ENCODE results near the gene ZNFX1.

ZNFX1 gene

GRCh38 chr20:49283703-49284625 lies 6.1 kb upstream of the ZNFX1 start:
- H3K27ac ChIP-seq (ENCODE audit: low read depth, low read length): peak overlapping the region; percentile 86; the same call in 1 of the 2 replicates
- H3K27me3 ChIP-seq (ENCODE audit: insufficient read depth, low read length): no peaks in the 10 kb centered on the region
- WGBS: 66% methylated on average over 3 of the region's 3 CpGs
- H3K9me3 ChIP-seq (ENCODE audit: insufficient read depth, low read depth, low read length): peaks cover 13% of the 10 kb centered on the region; the same call in 1 of the 2 replicates
- H3K36me3 ChIP-seq (ENCODE audit: insufficient read depth, low read length): peaks cover 100% of the 10 kb centered on the region
- H3K9ac ChIP-seq (ENCODE audit: low read depth, low read length): peak overlapping the region; percentile 100
- H3K4me3 ChIP-seq (ENCODE audit: low read length): peak overlapping the region; percentile 96
- peaks cover 23% of the 10 kb centered on the region for H3K4me1 ChIP-seq (ENCODE audit: insufficient read depth, low read length)

GRCh38 chr20:49283176-49283702 lies 5.4 kb upstream of the ZNFX1 start:
- H3K4me1 ChIP-seq (ENCODE audit: insufficient read depth, low read length): peaks cover 23% of the 10 kb centered on the region
- H3K4me3 ChIP-seq (ENCODE audit: low read length): peak overlapping the region; percentile 96
- peak overlapping the region; percentile 100 for H3K9ac ChIP-seq (ENCODE audit: low read depth, low read length)
- peaks cover 13% of the 10 kb centered on the region; the same call in 1 of the 2 replicates for H3K9me3 ChIP-seq (ENCODE audit: insufficient read depth, low read depth, low read length)
- H3K36me3 ChIP-seq (ENCODE audit: insufficient read depth, low read length): peaks cover 97% of the 10 kb centered on the region
- peak overlapping the region; percentile 86 for H3K27ac ChIP-seq (ENCODE audit: low read depth, low read length)
- 52% methylated on average over 6 of the region's 9 CpGs for WGBS
- no peaks in the 10 kb centered on the region for H3K27me3 ChIP-seq (ENCODE audit: insufficient read depth, low read length)

- H3K9ac ChIP-seq (ENCODE audit: low read depth, low read length): peak overlapping the region; percentile 100
- H3K9me3 ChIP-seq (ENCODE audit: insufficient read depth, low read depth, low read length): peaks cover 13% of the 10 kb centered on the region; the same call in 1 of the 2 replicates
- peak overlapping the region; percentile 96 for H3K4me3 ChIP-seq (ENCODE audit: low read length)
- peaks cover 21% of the 10 kb centered on the region for H3K4me1 ChIP-seq (ENCODE audit: insufficient read depth, low read length)
- no peaks in the 10 kb centered on the region for H3K27me3 ChIP-seq (ENCODE audit: insufficient read depth, low read length)
- H3K36me3 ChIP-seq (ENCODE audit: insufficient read depth, low read length): peaks cover 92% of the 10 kb centered on the region
- peak overlapping the region; percentile 86 for H3K27ac ChIP-seq (ENCODE audit: low read depth, low read length)
- 22% methylated on average over 20 of the region's 20 CpGs for WGBS
Observed at GRCh38 chr20:49282584-49283171, 4.8 kb upstream of the ZNFX1 start.

GRCh38 chr20:49281913-49282467 lies 4.1 kb upstream of the ZNFX1 start:
- WGBS: 20% methylated on average over 7 of the region's 9 CpGs
- H3K36me3 ChIP-seq (ENCODE audit: insufficient read depth, low read length): peaks cover 85% of the 10 kb centered on the region
- peak overlapping the region; percentile 86 for H3K27ac ChIP-seq (ENCODE audit: low read depth, low read length)
- peak overlapping the region; percentile 100 for H3K9ac ChIP-seq (ENCODE audit: low read depth, low read length)
- peak overlapping the region; percentile 96 for H3K4me3 ChIP-seq (ENCODE audit: low read length)
- peaks cover 21% of the 10 kb centered on the region for H3K4me1 ChIP-seq (ENCODE audit: insufficient read depth, low read length)
- peaks cover 13% of the 10 kb centered on the region; the same call in 1 of the 2 replicates for H3K9me3 ChIP-seq (ENCODE audit: insufficient read depth, low read depth, low read length)
- H3K27me3 ChIP-seq (ENCODE audit: insufficient read depth, low read length): no peaks in the 10 kb centered on the region

GRCh38 chr20:49281059-49281912 lies 3.4 kb upstream of the ZNFX1 start:
- Histone ChIP-seq H3K27me3 (ENCODE audit: insufficient read depth, low read length) (no peaks in the 10 kb centered on the region), H3K9ac (ENCODE audit: low read depth, low read length) (peak overlapping the region; percentile 100), H3K9me3 (ENCODE audit: insufficient read depth, low read depth, low read length) (peaks cover 13% of the 10 kb centered on the region; the same call in 1 of the 2 replicates), H3K27ac (ENCODE audit: low read depth, low read length) (peak overlapping the region; percentile 86), H3K4me1 (ENCODE audit: insufficient read depth, low read length) (peaks cover 18% of the 10 kb centered on the region), H3K36me3 (ENCODE audit: insufficient read depth, low read length) (peaks cover 79% of the 10 kb centered on the region), H3K4me3 (ENCODE audit: low read length) (peak overlapping the region; percentile 96)
- 17% methylated on average over 12 of the region's 13 CpGs for WGBS

- peaks cover 11% of the 10 kb centered on the region; the same call in 1 of the 2 replicates for H3K4me1 ChIP-seq (ENCODE audit: insufficient read depth, low read length)
Observed at GRCh38 chr20:49280463-49281058, 2.7 kb upstream of the ZNFX1 start.

GRCh38 chr20:49279677-49280462 lies 2.0 kb upstream of the ZNFX1 start:
- H3K9me3 ChIP-seq (ENCODE audit: insufficient read depth, low read depth, low read length): peaks cover 13% of the 10 kb centered on the region; the same call in 1 of the 2 replicates
- H3K27ac ChIP-seq (ENCODE audit: low read depth, low read length): peak overlapping the region; percentile 86

More at GRCh38 chr20:49280463-49281058, 2.7 kb upstream of the ZNFX1 start:
- peak overlapping the region; percentile 96 for H3K4me3 ChIP-seq (ENCODE audit: low read length)
- peak overlapping the region; percentile 100 for H3K9ac ChIP-seq (ENCODE audit: low read depth, low read length)
- 10% methylated on average over 5 of the region's 6 CpGs for WGBS
- H3K36me3 ChIP-seq (ENCODE audit: insufficient read depth, low read length): peaks cover 79% of the 10 kb centered on the region
- H3K27ac ChIP-seq (ENCODE audit: low read depth, low read length): peak overlapping the region; percentile 86
- peaks cover 13% of the 10 kb centered on the region; the same call in 1 of the 2 replicates for H3K9me3 ChIP-seq (ENCODE audit: insufficient read depth, low read depth, low read length)
- H3K27me3 ChIP-seq (ENCODE audit: insufficient read depth, low read length): no peaks in the 10 kb centered on the region

GRCh38 chr20:49278818-49279676 lies 1.2 kb upstream of the ZNFX1 start:
- Histone ChIP-seq H3K4me1 (ENCODE audit: insufficient read depth, low read length) (0 out of 2 replicates have a peak, but pooled peaks cover 5% of the 10 kb centered on the region), H3K27ac (ENCODE audit: low read depth, low read length) (peak overlapping the region; percentile 86)

More at GRCh38 chr20:49279677-49280462, 2.0 kb upstream of the ZNFX1 start:
- H3K36me3 ChIP-seq (ENCODE audit: insufficient read depth, low read length): peaks cover 78% of the 10 kb centered on the region
- H3K27me3 ChIP-seq (ENCODE audit: insufficient read depth, low read length): no peaks in the 10 kb centered on the region
- 7% methylated on average over 6 of the region's 7 CpGs for WGBS
- peak overlapping the region; percentile 96 for H3K4me3 ChIP-seq (ENCODE audit: low read length)
- 0 out of 2 replicates have a peak, but pooled peaks cover 8% of the 10 kb centered on the region for H3K4me1 ChIP-seq (ENCODE audit: insufficient read depth, low read length)
- H3K9ac ChIP-seq (ENCODE audit: low read depth, low read length): peak overlapping the region; percentile 100

GRCh38 chr20:49277786-49278035 lies 146 bp downstream of the ZNFX1 start:
- Histone ChIP-seq H3K36me3 (ENCODE audit: insufficient read depth, low read length) (peaks cover 73% of the 10 kb centered on the region), H3K27ac (ENCODE audit: low read depth, low read length) (peak overlapping the region; percentile 95; the same call in 1 of the 2 replicates), H3K4me1 (ENCODE audit: insufficient read depth, low read length) (0 out of 2 replicates have a peak, but pooled peaks cover 5% of the 10 kb centered on the region), H3K27me3 (ENCODE audit: insufficient read depth, low read length) (no peaks in the 10 kb centered on the region), H3K9me3 (ENCODE audit: insufficient read depth, low read depth, low read length) (peaks cover 13% of the 10 kb centered on the region; the same call in 1 of the 2 replicates), H3K9ac (ENCODE audit: low read depth, low read length) (peak overlapping the region; percentile 100), H3K4me3 (ENCODE audit: low read length) (peak overlapping the region; percentile 96)
- under 1% methylated on average over 22 of the region's 22 CpGs for WGBS

More at GRCh38 chr20:49278818-49279676, 1.2 kb upstream of the ZNFX1 start:
- no peaks in the 10 kb centered on the region for H3K27me3 ChIP-seq (ENCODE audit: insufficient read depth, low read length)
- peaks cover 74% of the 10 kb centered on the region for H3K36me3 ChIP-seq (ENCODE audit: insufficient read depth, low read length)
- H3K9me3 ChIP-seq (ENCODE audit: insufficient read depth, low read depth, low read length): peaks cover 13% of the 10 kb centered on the region; the same call in 1 of the 2 replicates
- peak overlapping the region; percentile 96 for H3K4me3 ChIP-seq (ENCODE audit: low read length)
- WGBS: under 1% methylated on average over 32 of the region's 33 CpGs
- peak overlapping the region; percentile 100 for H3K9ac ChIP-seq (ENCODE audit: low read depth, low read length)

Measured in HUES64 (cell line).